ENCODE measurements around the gene MAPK4. TPM values are rescaled to one million over a fixed set of nuclear protein-coding genes. Genes with fewer than 3 reads are reported as not detected.

MAPK4 gene
- total RNA-seq, 6 experiments from 2014 or later = not detected

DNA sequence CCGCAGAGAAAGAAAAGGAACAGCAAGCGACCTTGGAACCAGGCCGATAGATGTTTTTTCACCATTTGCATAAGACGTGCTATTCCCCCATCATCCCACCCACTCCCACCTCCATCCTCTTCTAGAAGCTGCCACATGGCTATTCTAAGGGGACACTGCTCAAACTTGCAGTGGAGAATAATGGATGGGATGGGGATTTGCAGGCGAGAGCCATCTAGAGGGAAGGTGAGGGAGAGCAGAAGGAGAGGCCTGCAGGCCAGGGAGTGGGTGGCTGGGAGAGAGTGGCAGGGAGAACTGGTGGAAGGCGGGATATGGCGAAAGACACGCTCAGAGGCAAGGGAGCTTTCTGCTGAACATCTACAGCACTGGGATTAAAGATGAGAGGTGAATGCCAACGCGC is 84.9 kb downstream of the MAPK4 start:
- H3K27me3 Mint-ChIP-seq (ENCODE audit: insufficient read depth) = peaks cover 2% of the 10 kb centered on the region
- no peak overlapping the region for H3K27ac Mint-ChIP-seq
- no peak overlapping the region for H3K4me3 Mint-ChIP-seq
- TF ChIP-seq, protein P1, sequence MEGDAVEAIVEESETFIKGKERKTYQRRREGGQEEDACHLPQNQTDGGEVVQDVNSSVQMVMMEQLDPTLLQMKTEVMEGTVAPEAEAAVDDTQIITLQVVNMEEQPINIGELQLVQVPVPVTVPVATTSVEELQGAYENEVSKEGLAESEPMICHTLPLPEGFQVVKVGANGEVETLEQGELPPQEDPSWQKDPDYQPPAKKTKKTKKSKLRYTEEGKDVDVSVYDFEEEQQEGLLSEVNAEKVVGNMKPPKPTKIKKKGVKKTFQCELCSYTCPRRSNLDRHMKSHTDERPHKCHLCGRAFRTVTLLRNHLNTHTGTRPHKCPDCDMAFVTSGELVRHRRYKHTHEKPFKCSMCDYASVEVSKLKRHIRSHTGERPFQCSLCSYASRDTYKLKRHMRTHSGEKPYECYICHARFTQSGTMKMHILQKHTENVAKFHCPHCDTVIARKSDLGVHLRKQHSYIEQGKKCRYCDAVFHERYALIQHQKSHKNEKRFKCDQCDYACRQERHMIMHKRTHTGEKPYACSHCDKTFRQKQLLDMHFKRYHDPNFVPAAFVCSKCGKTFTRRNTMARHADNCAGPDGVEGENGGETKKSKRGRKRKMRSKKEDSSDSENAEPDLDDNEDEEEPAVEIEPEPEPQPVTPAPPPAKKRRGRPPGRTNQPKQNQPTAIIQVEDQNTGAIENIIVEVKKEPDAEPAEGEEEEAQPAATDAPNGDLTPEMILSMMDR (IDR thresholded peaks at IDR 0.05) = no peak
- H3K9me3 Mint-ChIP-seq = peaks cover 7% of the 10 kb centered on the region; the same call in 1 of the 2 replicates
- H3K36me3 Mint-ChIP-seq (ENCODE audit: low read depth) = no peaks in the 10 kb centered on the region
- H3K4me1 Mint-ChIP-seq (ENCODE audit: low read depth) = no peaks in the 10 kb centered on the region
- DNase-seq = no peak

DNA sequence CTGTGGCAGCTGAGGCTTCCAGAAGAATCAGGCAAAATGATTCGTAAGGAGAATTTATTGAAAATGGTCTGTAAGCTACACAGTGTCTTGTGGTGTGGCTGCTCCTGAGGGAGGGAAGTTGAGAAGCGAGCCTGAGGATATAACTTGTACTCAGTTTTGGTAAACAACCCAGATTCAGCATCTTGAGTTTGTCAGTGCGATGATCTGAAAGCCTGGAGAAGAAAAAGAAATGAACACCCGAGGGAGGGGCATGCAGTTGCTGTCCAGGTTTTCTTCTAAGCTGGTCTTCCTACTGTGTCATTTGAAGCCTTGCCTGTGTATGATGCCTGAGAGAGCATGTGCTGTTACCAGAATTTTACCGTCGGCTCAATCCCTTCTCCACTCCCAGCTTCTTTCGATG is 87.3 kb downstream of the MAPK4 start:
- Mint-ChIP-seq H3K4me3 (no peak overlapping the region), H3K27me3 (ENCODE audit: insufficient read depth) (peaks cover 2% of the 10 kb centered on the region), H3K9me3 (peaks cover 8% of the 10 kb centered on the region), H3K36me3 (ENCODE audit: low read depth) (no peaks in the 10 kb centered on the region), H3K4me1 (ENCODE audit: low read depth) (no peaks in the 10 kb centered on the region), H3K27ac (no peak overlapping the region)
- DNase-seq = no peak
- TF ChIP-seq, protein P1 (IDR thresholded peaks at IDR 0.05) = no peak

DNA sequence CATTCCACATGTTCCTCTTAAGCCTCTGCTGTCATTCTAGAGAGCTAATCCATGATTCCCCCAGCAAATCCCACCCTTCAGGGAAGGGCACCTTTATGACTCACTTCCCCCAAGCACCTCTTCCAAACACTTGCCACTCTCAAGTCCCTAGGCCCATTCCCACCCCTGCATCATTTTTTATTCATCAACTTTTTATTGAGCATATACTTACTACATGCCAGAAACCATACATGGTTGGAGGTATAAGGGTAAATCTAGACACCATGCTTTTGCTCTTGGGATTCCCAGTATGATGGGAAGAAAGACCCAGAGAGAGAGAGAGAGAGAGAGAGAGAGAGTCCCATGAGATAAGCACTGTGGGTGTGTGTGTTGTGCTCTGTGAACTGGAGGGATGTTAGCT is 87.9 kb downstream of the MAPK4 start:
- no peak for DNase-seq

DNA sequence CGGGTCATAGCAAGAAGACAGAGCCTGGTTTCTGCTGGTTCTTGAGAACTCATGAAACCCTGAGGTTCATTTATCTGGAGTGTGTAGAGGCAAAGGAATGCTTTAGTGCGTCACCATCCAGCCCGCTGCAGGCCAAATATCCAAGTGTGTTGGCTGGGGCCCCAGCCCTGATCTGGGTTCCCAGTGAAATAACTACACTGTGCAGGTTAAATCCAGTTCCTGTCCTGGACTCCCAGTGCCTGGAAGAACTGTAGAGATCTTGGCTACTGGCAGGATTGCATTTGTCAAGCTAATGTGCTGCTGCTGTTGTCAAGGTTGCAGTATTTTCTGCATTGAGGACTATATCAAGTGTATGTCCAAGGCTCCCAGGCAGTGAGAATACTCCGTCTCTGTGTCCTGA is 89.9 kb downstream of the MAPK4 start:
- H3K27me3 Mint-ChIP-seq (ENCODE audit: insufficient read depth) = no peaks in the 10 kb centered on the region; the same call in none of the 2 replicates
- TF ChIP-seq, protein P1 (IDR thresholded peaks at IDR 0.05) = no peak
- H3K9me3 Mint-ChIP-seq = peaks cover 15% of the 10 kb centered on the region
- H3K27ac Mint-ChIP-seq = no peak overlapping the region
- no peak for DNase-seq
- no peaks in the 10 kb centered on the region for H3K4me1 Mint-ChIP-seq (ENCODE audit: low read depth)
- H3K4me3 Mint-ChIP-seq = no peak overlapping the region
- H3K36me3 Mint-ChIP-seq (ENCODE audit: low read depth) = no peaks in the 10 kb centered on the region

More for the DNA sequence above, 87.9 kb downstream of the MAPK4 start:
- no peaks in the 10 kb centered on the region for H3K4me1 Mint-ChIP-seq (ENCODE audit: low read depth)
- no peak overlapping the region for H3K27ac Mint-ChIP-seq
- peaks cover 13% of the 10 kb centered on the region for H3K9me3 Mint-ChIP-seq
- H3K27me3 Mint-ChIP-seq (ENCODE audit: insufficient read depth) = no peaks in the 10 kb centered on the region; the same call in none of the 2 replicates
- H3K36me3 Mint-ChIP-seq (ENCODE audit: low read depth) = no peaks in the 10 kb centered on the region
- TF ChIP-seq, protein P1 (IDR thresholded peaks at IDR 0.05) = no peak
- H3K4me3 Mint-ChIP-seq = no peak overlapping the region

DNA sequence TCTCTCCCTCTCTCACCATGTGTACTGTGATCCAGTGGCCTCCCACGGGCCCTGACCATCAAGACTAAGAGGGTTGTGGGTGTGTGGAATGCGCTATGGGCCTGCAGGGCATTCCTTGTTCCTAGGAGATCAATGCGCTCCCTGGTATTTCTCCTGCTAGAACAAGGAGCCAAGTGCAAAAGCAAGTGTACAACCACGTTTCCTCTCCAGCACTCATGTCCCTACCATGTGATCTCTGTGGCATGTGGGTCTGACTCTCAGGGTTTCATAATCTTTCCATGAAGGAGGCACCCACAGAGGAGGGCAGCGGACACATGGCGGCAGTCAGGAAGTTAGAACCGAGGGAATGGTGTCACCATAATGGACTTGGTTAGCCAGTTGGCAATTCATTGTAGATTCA is 91.4 kb downstream of the MAPK4 start:
- H3K36me3 Mint-ChIP-seq (ENCODE audit: low read depth) = no peaks in the 10 kb centered on the region
- H3K27me3 Mint-ChIP-seq (ENCODE audit: insufficient read depth) = peaks cover 4% of the 10 kb centered on the region; the same call in 1 of the 2 replicates
- no peak for DNase-seq
- H3K4me3 Mint-ChIP-seq = no peak overlapping the region
- H3K4me1 Mint-ChIP-seq (ENCODE audit: low read depth) = no peaks in the 10 kb centered on the region
- TF ChIP-seq, protein P1 (IDR thresholded peaks at IDR 0.05) = no peak
- H3K27ac Mint-ChIP-seq = no peak overlapping the region
- peaks cover 22% of the 10 kb centered on the region for H3K9me3 Mint-ChIP-seq

All from HFFc6 (cell line).